Motor neuron (in vitro differentiated cells): ENCODE measurements around the gene SPEG. TPM values are rescaled to one million over a fixed set of nuclear protein-coding genes. Genes with fewer than 3 reads are reported as not detected.

ENCODE experiments used
- ATAC-seq, 8 experiments: fragments of 200-7000 bp; cut with Tn5 transposase; replicated peaks in 6 of 8; 2 replicates each; pipeline ENCODE4 v1.8.0; 2021; ENCODE audit warnings: mild to moderate bottlenecking in 8 of 8, moderate library complexity in 8 of 8
- H3K27ac ChIP-seq, 2 donors: fragments of 250-450 bp; sonication (Bioruptor Pico); 2 replicates each; pipeline ENCODE4 v1.9.0; 2021; ENCODE audit warnings: antibody characterized with exemption in 2 of 2, mild to moderate bottlenecking in 2 of 2, moderate library complexity in 1 of 2
- H3K4me1 ChIP-seq, 2 donors: fragments of 250-450 bp; sonication (Bioruptor Pico); replicated peaks in 1 of 2; 2 replicates each; pipeline ENCODE4 v1.6.1; 2021; ENCODE audit warnings: antibody characterized with exemption in 2 of 2, mild to moderate bottlenecking in 2 of 2, moderate library complexity in 1 of 2
- H3K4me3 ChIP-seq, 5 donors: fragments of 250-450 bp; sonication (Bioruptor Pico); 2 replicates each; pipeline ENCODE4 v1.9.0; 2021; ENCODE audit warnings: antibody characterized with exemption in 5 of 5, mild to moderate bottlenecking in 5 of 5, moderate library complexity in 4 of 5
- WGBS, 10 experiments: fragments of 450-650 bp; shearing (Covaris generic); methylation state at CpG; one replicate each; pipeline ENCODE4 v1.0.0; 2022; 5-methylcytosine and 5-hydroxymethylcytosine counted together
- in situ Hi-C, 9 experiments: fragments of 400-800 bp; cut with MboI; loops; one replicate each; pipeline ENCODE4 v1.15.0; 2021; ENCODE audit warnings: low sequenced_read_pairs in 9 of 9, low pct_unique_long_range_greater_than_20kb in 2 of 9; ENCODE audit not compliant: unreplicated experiment in 9 of 9
- total RNA-seq, 8 experiments: library from RNA; unstranded; fragments of 300-600 nt; gene quantifications; 2 replicates each; pipeline versions ENCODE4 v1.2.3 to v1.2.4, GENCODE V29; 2022

Gene SPEG
- total RNA-seq, 8 experiments from 2014 or later, result 5.5 to 47.6 (median 26.1) TPM

DNA sequence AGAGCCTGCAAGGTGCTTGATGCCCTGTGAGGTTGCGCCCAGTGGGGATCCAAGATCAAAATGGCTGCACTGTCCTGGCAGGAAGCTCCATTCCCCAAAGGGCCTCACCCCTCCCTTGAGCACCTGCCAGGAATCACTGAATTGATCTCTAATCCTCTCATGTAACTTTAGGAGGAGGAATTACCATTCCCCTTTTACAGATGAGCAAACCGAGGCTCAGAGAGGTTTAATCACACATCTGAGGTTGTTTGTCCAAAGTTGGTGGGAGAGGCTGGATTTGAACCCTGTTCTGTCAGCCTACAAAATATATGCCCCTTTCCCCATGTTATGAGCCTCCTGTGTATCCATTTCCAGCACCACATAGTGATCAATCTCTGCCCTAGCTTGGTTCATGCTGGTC is 90.2 kb downstream of the SPEG start:
- in situ Hi-C loops, result loop anchor here in 5 of 9 experiments (10.0 to 25.0 kb wide), 3 partner anchors 113 to 130 kb away; partner anchors contain the start of gene DES (in 1 of the 5)
- ATAC-seq, result no peak
- Histone ChIP-seq H3K27ac (no peak overlapping the region), H3K4me1 (peaks cover 64 to 74% of the 10 kb centered on the region in 2 donors), H3K4me3 (no peak overlapping the region)
- WGBS, 10 experiments, result 71 to 100% (median 86%) methylated on average over 1 to 2 of the region's 2 CpGs; no CpG with 5 or more reads in 4 of the 10 experiments

DNA sequence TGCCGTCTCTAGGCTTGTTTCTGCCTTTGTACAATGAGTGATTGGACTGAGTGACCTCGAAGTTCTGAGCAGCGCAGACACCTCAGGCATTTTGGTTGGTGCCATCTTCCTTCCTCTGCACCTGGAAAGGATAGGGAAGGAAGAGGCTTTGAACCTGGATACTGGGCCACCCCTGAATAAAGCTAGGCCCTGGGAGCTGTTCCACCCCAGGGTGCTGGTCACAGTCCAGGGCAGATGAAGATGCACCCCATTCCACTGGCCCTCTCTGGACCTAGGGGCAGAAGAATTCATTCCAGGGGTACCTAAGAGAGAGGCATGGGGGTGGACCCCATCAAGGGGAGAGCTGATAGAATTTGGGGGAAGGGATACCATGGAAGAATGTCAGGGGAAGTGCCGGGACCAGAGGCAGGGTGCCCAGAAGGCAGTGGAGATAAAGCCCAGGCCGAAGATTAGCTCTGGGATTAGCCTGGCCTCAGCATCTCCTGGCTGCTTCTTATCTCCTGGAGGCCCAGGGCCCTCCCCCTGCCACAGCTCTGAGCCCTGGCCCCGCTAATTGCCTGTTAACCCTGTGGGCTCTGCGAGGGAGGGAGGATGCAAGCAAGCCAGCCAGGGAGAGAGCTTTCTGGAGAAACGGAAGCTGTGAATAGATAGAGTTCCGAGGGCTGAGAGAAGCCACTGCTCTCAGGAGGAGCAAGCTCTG is 91.0 kb downstream of the SPEG start:
- 14 to 100% (median 46%) methylated on average over 1 to 7 of the region's 9 CpGs; no CpG with 5 or more reads in 4 of the 10 experiments for WGBS, 10 experiments
- ATAC-seq, result no peak
- H3K4me3 ChIP-seq, result no peak overlapping the region
- peak overlapping the region; percentile 71 to 76 for H3K27ac ChIP-seq
- in situ Hi-C loops, result loop anchor here in 4 of 9 experiments (10.0 kb wide), 2 partner anchors 121 to 131 kb away; no protein-coding TSS in a partner anchor
- H3K4me1 ChIP-seq, result peaks cover 61 to 70% of the 10 kb centered on the region in 2 donors

DNA sequence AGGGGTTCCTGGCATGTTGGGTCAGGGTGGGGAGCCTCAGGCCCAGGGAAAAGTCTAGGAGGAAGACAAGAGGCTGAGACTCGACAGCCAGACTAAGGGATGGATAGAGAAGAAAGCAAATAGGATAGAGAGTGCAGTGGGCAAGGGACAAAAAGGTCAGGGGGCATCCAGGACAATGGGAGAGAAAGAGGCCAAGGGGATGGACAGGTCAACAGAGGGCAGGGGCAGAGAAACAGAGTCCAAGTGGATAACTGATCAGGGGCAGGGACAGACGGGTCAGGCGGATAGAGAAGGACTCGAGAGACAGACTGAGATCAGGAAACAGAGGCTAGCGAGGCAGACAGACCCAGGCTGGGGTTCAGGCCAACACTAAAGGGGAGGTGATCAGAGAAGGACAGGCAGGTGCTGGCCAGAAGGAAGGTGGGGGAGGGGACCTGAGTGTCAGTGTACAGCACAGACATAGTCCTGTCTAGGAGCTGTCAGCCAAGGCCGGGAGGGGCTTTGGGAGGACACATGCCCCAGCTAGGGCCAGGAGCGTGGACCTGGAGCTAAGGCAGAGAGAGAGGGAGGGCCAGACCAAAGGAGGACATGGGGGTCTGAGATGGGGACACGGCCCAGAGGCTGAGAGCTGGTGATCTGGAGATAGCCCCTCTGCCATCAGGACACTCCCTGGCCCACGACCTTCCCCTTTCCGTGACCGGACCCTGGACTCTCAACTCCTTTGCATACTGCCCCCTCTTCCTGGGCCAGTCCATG is 91.9 kb downstream of the SPEG start:
- Histone ChIP-seq H3K4me1 (peaks cover 53 to 62% of the 10 kb centered on the region in 2 donors), H3K4me3 (no peak overlapping the region), H3K27ac (peak overlapping the region; percentile 71 to 76)
- 20 to 70% (median 51%) methylated on average over 1 to 8 of the region's 11 CpGs; no CpG with 5 or more reads in 3 of the 10 experiments for WGBS, 10 experiments
- no peak for ATAC-seq
- in situ Hi-C loops, result loop anchor here in 4 of 9 experiments (10.0 kb wide), 2 partner anchors 122 to 132 kb away; no protein-coding TSS in a partner anchor

DNA sequence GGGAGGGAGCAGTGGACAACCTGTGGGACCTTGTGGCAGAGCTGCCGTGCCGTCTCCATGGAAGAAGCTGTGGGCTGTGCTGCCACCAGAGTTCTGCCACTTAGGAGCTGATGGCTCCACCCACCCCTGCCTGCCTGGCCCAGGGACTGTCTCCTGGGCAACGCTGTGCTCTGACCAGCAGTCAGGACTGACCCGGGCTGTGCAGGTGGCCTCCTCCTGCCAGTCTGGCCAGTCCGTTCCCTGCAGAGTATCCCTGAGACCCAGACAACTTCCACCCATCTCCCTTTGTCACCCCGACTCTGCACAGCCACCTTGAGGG is 92.4 kb downstream of the SPEG start:
- in situ Hi-C loops, result loop anchor here in 4 of 9 experiments (10.0 kb wide), 2 partner anchors 122 to 132 kb away; no protein-coding TSS in a partner anchor
- H3K27ac ChIP-seq, result peak overlapping the region in 1 of 2 donors; percentile 71
- peak in 2 of 8 experiments; percentile 32 to 59 for ATAC-seq
- H3K4me3 ChIP-seq, result no peak overlapping the region
- 0 to 60% (median 48%) methylated on average over 1 to 2 of the region's 6 CpGs; no CpG with 5 or more reads in 6 of the 10 experiments for WGBS, 10 experiments
- H3K4me1 ChIP-seq, result peaks cover 48 to 56% of the 10 kb centered on the region in 2 donors

DNA sequence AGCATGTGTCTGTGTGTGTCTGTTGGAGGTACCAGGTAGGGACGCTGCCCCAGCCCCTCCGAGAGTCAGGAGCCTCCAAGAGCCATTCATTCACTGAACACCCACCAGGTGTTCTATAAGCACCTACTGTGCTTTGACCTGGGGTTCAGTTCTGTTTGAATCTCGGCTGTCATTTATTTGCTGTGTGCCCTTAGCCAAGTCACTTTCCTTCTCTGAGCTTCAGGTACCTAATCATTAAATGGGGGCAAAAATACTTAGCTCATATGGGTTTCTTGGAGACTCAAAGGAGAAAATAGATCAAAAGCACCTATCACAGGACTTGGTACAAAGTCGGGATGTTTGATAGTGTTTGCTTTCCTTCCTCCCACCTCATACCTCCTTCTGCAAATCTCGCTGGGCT is 92.8 kb downstream of the SPEG start:
- no peak overlapping the region for H3K4me3 ChIP-seq
- H3K4me1 ChIP-seq, result peaks cover 45 to 52% of the 10 kb centered on the region in 2 donors
- 13 to 85% (median 81%) methylated on average over 1 to 5 of the region's 5 CpGs; no CpG with 5 or more reads in 2 of the 10 experiments for WGBS, 10 experiments
- no peak overlapping the region for H3K27ac ChIP-seq
- in situ Hi-C loops, result loop anchor here in 4 of 9 experiments (10.0 kb wide), 2 partner anchors 123 to 133 kb away; no protein-coding TSS in a partner anchor
- no peak for ATAC-seq

DNA sequence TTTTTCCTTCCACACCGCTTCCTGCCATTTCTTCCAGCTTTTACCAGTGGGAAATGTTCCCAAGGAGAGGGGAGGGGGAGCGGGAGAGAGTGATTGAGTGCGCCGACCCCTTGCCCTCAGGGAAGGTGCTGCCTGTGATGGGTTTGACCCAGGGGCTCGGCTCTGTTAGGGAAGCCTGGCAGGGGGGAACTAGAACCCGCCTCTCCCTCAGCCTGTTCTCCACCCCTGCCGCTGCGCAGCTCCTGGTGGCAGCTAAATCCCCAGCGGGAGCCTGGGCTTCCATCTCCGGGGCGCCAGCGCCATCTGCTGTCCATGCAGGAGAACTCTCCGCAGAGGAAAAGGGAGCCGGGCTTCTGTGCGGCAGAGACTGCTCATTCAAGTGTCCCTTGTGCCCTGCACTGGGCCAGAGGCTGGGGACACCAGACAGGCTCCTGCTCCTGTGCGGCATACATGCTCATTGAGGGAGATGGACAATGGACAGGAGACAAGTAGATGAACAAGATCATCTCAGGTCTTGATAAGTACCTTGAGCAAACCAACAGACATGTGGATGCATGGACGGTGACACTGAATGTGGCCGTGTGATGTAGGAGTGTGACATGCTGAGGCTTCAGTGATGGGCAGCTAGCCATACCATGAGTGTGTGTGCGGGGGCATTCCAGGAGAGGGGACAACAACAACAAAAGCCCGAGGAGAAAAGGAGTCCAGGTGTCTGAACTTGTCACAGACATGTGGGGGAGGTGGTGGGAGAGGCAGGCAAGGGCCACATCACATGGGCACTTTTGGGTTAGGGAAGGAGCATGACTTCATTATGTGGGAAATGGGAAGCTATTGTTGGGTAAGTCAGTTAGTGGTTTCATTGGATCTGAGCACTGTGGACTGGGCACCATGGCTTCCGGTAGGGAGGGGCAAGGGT is 95.7 kb downstream of the SPEG start:
- H3K27ac ChIP-seq, result no peak overlapping the region
- peak; percentile 71 to 94 (median 83) for ATAC-seq
- peaks cover 32 to 34% of the 10 kb centered on the region in 2 donors for H3K4me1 ChIP-seq
- 0 to 100% (median 16%) methylated on average over 1 to 9 of the region's 21 CpGs; no CpG with 5 or more reads in 3 of the 10 experiments for WGBS, 10 experiments
- no peak overlapping the region for H3K4me3 ChIP-seq
- in situ Hi-C loops, result loop anchor here in 4 of 9 experiments (5.0 to 10.0 kb wide), 3 partner anchors 56 to 128 kb away; no protein-coding TSS in a partner anchor

DNA sequence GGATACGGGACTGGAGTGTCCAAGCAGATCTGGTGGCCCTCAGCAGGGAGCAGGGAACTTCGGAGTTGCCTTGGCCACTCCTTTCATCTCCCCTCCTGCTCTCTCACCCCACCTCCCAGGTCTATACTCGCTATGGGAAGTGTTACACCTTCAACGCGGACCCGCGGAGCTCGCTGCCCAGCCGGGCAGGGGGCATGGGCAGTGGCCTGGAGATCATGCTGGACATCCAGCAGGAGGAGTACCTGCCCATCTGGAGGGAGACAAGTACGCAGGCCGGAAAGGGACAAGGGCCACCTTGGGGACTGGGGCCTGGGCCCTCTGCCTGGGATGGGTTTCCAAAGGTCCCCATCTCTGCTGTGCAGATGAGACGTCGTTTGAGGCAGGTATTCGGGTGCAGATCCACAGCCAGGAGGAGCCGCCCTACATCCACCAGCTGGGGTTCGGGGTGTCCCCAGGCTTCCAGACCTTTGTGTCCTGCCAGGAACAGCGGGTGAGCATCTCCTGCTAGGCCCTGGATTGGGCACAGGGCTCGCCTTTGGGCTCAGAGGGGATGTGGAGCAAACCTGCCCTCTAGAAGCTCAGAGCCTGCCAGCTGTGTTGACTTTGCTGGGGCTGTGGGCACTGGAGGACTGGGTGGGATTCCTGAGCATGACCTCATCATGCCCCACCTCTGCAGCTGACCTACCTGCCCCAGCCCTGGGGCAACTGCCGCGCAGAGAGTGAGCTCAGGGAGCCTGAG is 97.2 kb downstream of the SPEG start:
- Histone ChIP-seq H3K27ac (no peak overlapping the region), H3K4me3 (no peak overlapping the region), H3K4me1 (peaks cover 16 to 19% of the 10 kb centered on the region in 2 donors)
- ATAC-seq, result peak in 1 of 8 experiments; percentile 11
- WGBS, 10 experiments, result 30 to 96% (median 75%) methylated on average over 1 to 5 of the region's 20 CpGs; no CpG with 5 or more reads in 6 of the 10 experiments
- in situ Hi-C loops, result loop anchor here in 4 of 9 experiments (5.0 to 10.0 kb wide), 3 partner anchors 57 to 130 kb away; no protein-coding TSS in a partner anchor

DNA sequence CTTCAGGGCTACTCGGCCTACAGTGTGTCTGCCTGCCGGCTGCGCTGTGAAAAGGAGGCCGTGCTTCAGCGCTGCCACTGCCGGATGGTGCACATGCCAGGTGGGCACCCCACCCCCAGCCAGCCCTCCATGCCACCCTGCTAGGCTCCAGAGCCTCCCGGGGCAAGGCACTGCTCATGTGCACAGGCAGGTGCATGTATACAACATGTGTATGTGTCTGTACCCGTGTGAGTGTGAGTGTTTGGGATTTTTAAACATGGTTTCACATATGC is 97.7 kb downstream of the SPEG start:
- no peak overlapping the region for H3K27ac ChIP-seq
- H3K4me3 ChIP-seq, result no peak overlapping the region
- WGBS, 10 experiments, result 0 to 60% methylated on average over 1 to 2 of the region's 8 CpGs; no CpG with 5 or more reads in 8 of the 10 experiments
- ATAC-seq, result peak in 1 of 8 experiments; percentile 20
- peaks cover 11 to 14% of the 10 kb centered on the region in 2 donors for H3K4me1 ChIP-seq
- in situ Hi-C loops, result loop anchor here in 4 of 9 experiments (5.0 to 10.0 kb wide), 3 partner anchors 58 to 130 kb away; no protein-coding TSS in a partner anchor

DNA sequence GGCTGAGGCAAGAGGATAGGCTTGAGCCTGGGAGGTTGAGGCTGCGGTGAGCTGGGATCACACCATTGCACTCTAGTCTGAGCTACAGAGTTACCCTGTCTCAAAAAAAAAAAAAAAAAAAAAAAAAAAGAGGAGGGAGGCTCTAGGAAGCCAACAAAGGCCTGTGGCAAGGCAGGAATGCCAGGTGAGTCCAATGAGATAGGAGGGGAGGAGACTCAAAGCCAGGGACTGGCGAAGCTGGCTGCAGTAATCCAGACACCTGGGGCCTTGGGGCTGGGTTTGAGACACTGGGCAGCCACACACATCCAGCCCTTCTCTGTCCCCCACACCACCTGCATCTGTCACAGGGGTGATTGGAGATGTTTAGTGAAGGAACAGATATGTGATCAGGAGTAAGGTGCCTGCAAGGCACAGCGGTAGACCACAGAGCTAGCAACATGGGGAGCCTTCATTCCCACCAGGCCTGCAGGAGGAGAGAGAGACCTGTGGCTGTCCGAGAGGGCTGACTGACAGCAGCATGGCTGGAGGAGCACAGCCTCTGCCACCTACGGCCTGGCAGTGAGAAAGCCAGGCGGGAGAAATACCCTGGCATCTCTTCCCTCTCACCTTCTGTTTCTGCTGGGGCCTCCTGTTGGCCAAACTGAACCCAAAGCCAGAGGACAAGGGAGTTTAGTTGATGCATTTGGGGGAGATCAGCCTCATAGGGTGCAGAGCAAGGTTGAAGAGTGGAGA is 99.5 kb downstream of the SPEG start:
- WGBS, 10 experiments, result 85 to 100% (median 100%) methylated on average over 1 to 4 of the region's 6 CpGs; no CpG with 5 or more reads in 4 of the 10 experiments
- Histone ChIP-seq H3K27ac (no peak overlapping the region), H3K4me1 (peaks cover 22 to 24% of the 10 kb centered on the region in 2 donors), H3K4me3 (no peak overlapping the region)
- no peak for ATAC-seq
- in situ Hi-C loops, result loop anchor here in 4 of 9 experiments (5.0 to 10.0 kb wide), 3 partner anchors 59 to 132 kb away; no protein-coding TSS in a partner anchor

DNA sequence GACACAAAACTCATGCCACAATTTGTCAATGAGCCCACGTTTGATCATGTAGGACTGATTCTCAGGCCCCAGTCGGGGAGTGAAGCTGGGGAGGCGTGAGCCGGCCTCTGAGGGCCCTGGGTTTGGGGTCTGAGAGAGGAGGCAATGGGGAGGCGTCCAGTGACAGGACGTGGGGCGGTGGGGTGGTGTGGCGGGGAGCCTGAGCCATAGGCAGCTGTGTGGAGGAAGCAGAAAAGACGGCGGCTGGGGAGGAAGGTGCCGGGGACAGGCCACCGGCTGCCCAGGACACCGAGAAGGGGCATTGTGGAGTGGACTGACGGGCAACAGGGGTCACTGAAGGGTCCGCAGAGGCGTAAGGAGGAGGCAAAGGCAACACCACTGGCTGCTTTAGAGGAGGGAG is 101.8 kb downstream of the SPEG start:
- Histone ChIP-seq H3K4me1 (peaks cover 10 to 13% of the 10 kb centered on the region in 2 donors), H3K27ac (no peak overlapping the region), H3K4me3 (no peak overlapping the region)
- no peak for ATAC-seq
- WGBS, 10 experiments, result 40 to 100% (median 96%) methylated on average over 1 to 5 of the region's 16 CpGs; no CpG with 5 or more reads in 7 of the 10 experiments
- in situ Hi-C loops, result loop anchor here in 2 of 9 experiments (10.0 kb wide), 2 partner anchors 62 to 132 kb away; no protein-coding TSS in a partner anchor

DNA sequence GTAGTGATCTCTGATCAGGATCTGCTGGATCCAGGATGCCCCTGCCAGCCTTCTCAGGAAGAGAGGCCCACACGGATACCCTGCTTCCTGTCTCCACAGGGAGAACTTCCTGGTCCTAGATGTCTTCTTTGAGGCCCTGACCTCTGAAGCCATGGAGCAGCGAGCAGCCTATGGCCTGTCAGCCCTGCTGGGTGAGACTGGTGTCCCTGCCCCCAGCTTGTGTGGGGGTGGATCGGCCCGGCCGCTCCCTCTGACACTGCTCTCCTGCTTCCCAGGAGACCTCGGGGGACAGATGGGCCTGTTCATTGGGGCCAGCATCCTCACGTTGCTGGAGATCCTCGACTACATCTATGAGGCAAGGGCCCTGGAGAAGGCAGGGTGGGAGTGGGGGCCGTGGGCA is 102.3 kb downstream of the SPEG start:
- 50 to 83% methylated on average over 1 of the region's 9 CpGs; no CpG with 5 or more reads in 8 of the 10 experiments for WGBS, 10 experiments
- Histone ChIP-seq H3K27ac (no peak overlapping the region), H3K4me1 (peaks cover 10 to 13% of the 10 kb centered on the region in 2 donors), H3K4me3 (no peak overlapping the region)
- in situ Hi-C loops, result loop anchor here in 2 of 9 experiments (10.0 kb wide), 2 partner anchors 62 to 132 kb away; no protein-coding TSS in a partner anchor
- no peak for ATAC-seq
